ENCODE measurements around the gene EFCAB12. TPM values are rescaled to one million over a fixed set of nuclear protein-coding genes. Genes with fewer than 3 reads are reported as not detected.

The EFCAB12 gene
- total RNA-seq, 1 donor from 2014 or later = 0.14 TPM

GRCh38 chr3:129462361-129462968 lies 34.0 kb upstream of the EFCAB12 start:
- no peak overlapping the region for H3K9ac ChIP-seq (ENCODE audit: low read length)
- H2AFZ ChIP-seq (ENCODE audit: low read depth, low read length) = no peak overlapping the region
- no peak overlapping the region for H3K4me3 ChIP-seq (ENCODE audit: insufficient read depth, low read depth, low read length)
- no peak overlapping the region for H3K4me3 Mint-ChIP-seq (ENCODE audit: unreplicated experiment)
- H3K4me2 ChIP-seq (ENCODE audit: low read length) = no peak overlapping the region
- H3K9me3 ChIP-seq (ENCODE audit: insufficient read depth, low read depth, low read length) = no peaks in the 10 kb centered on the region
- TF ChIP-seq, protein P1, sequence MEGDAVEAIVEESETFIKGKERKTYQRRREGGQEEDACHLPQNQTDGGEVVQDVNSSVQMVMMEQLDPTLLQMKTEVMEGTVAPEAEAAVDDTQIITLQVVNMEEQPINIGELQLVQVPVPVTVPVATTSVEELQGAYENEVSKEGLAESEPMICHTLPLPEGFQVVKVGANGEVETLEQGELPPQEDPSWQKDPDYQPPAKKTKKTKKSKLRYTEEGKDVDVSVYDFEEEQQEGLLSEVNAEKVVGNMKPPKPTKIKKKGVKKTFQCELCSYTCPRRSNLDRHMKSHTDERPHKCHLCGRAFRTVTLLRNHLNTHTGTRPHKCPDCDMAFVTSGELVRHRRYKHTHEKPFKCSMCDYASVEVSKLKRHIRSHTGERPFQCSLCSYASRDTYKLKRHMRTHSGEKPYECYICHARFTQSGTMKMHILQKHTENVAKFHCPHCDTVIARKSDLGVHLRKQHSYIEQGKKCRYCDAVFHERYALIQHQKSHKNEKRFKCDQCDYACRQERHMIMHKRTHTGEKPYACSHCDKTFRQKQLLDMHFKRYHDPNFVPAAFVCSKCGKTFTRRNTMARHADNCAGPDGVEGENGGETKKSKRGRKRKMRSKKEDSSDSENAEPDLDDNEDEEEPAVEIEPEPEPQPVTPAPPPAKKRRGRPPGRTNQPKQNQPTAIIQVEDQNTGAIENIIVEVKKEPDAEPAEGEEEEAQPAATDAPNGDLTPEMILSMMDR (IDR thresholded peaks at IDR 0.05; ENCODE audit: insufficient read depth, low read depth, low read length) = no peak
- no peak for TF ChIP-seq EZH2 (IDR thresholded peaks at IDR 0.05; ENCODE audit: insufficient read depth, low read length)
- no peak overlapping the region for H3K27ac ChIP-seq (ENCODE audit: low read depth, low read length)
- H3K36me3 Mint-ChIP-seq (ENCODE audit: low read depth, unreplicated experiment) = peaks cover 11% of the 10 kb centered on the region
- H3K27ac Mint-ChIP-seq (ENCODE audit: unreplicated experiment) = no peak overlapping the region
- no peak for DNase-seq (ENCODE audit: low read depth)
- no peak for FAIRE-seq
- H3K79me2 ChIP-seq (ENCODE audit: insufficient read depth, low read length) = no peaks in the 10 kb centered on the region
- H3K4me1 Mint-ChIP-seq (ENCODE audit: low read depth, unreplicated experiment) = peaks cover 14% of the 10 kb centered on the region
- H3K9me3 Mint-ChIP-seq (ENCODE audit: unreplicated experiment) = no peaks in the 10 kb centered on the region
- no peaks in the 10 kb centered on the region for H3K27me3 ChIP-seq (ENCODE audit: insufficient read depth, low read length)
- H3K4me1 ChIP-seq (ENCODE audit: insufficient read depth, low read length) = peaks cover 3% of the 10 kb centered on the region
- H3K36me3 ChIP-seq (ENCODE audit: insufficient read depth, low read length) = peaks cover 3% of the 10 kb centered on the region
- H4K20me1 ChIP-seq (ENCODE audit: insufficient read depth, low read length) = no peaks in the 10 kb centered on the region
- no peaks in the 10 kb centered on the region for H3K27me3 Mint-ChIP-seq (ENCODE audit: low read depth, unreplicated experiment)

GRCh38 chr3:129461461-129462146 lies 33.2 kb upstream of the EFCAB12 start:
- DNase-seq (ENCODE audit: low read depth) (no peak), FAIRE-seq (no peak)
- Mint-ChIP-seq H3K4me1 (ENCODE audit: low read depth, unreplicated experiment) (peaks cover 14% of the 10 kb centered on the region), H3K27me3 (ENCODE audit: low read depth, unreplicated experiment) (no peaks in the 10 kb centered on the region), H3K36me3 (ENCODE audit: low read depth, unreplicated experiment) (peaks cover 9% of the 10 kb centered on the region), H3K9me3 (ENCODE audit: unreplicated experiment) (no peaks in the 10 kb centered on the region), H3K27ac (ENCODE audit: unreplicated experiment) (peak overlapping the region; percentile 44), H3K4me3 (ENCODE audit: unreplicated experiment) (no peak overlapping the region)
- Histone ChIP-seq H3K36me3 (ENCODE audit: insufficient read depth, low read length) (peaks cover 3% of the 10 kb centered on the region), H3K9me3 (ENCODE audit: insufficient read depth, low read depth, low read length) (no peaks in the 10 kb centered on the region), H3K27ac (ENCODE audit: low read depth, low read length) (peak overlapping the region; percentile 24), H2AFZ (ENCODE audit: low read depth, low read length) (no peak overlapping the region), H3K4me2 (ENCODE audit: low read length) (no peak overlapping the region), H3K9ac (ENCODE audit: low read length) (peak overlapping the region; percentile 0), H3K79me2 (ENCODE audit: insufficient read depth, low read length) (no peaks in the 10 kb centered on the region), H3K4me1 (ENCODE audit: insufficient read depth, low read length) (peaks cover 3% of the 10 kb centered on the region), H3K4me3 (ENCODE audit: insufficient read depth, low read depth, low read length) (no peak overlapping the region), H3K27me3 (ENCODE audit: insufficient read depth, low read length) (no peaks in the 10 kb centered on the region), H4K20me1 (ENCODE audit: insufficient read depth, low read length) (no peaks in the 10 kb centered on the region)
- TF ChIP-seq EZH2 (IDR thresholded peaks at IDR 0.05; ENCODE audit: insufficient read depth, low read length) = no peak
- TF ChIP-seq, protein P1 (IDR thresholded peaks at IDR 0.05; ENCODE audit: insufficient read depth, low read depth, low read length) = no peak

GRCh38 chr3:129461022-129461421 lies 32.6 kb upstream of the EFCAB12 start:
- DNase-seq (ENCODE audit: low read depth) = peak; percentile 50
- peak overlapping the region; percentile 24 for H3K27ac ChIP-seq (ENCODE audit: low read depth, low read length)
- Mint-ChIP-seq H3K4me3 (ENCODE audit: unreplicated experiment) (no peak overlapping the region), H3K9me3 (ENCODE audit: unreplicated experiment) (no peaks in the 10 kb centered on the region), H3K27me3 (ENCODE audit: low read depth, unreplicated experiment) (no peaks in the 10 kb centered on the region), H3K4me1 (ENCODE audit: low read depth, unreplicated experiment) (peaks cover 14% of the 10 kb centered on the region), H3K36me3 (ENCODE audit: low read depth, unreplicated experiment) (peaks cover 11% of the 10 kb centered on the region), H3K27ac (ENCODE audit: unreplicated experiment) (peak overlapping the region; percentile 1)
- H3K27me3 ChIP-seq (ENCODE audit: insufficient read depth, low read length) = no peaks in the 10 kb centered on the region
- H3K36me3 ChIP-seq (ENCODE audit: insufficient read depth, low read length) = peaks cover 5% of the 10 kb centered on the region
- no peak for FAIRE-seq
- no peak overlapping the region for H3K4me3 ChIP-seq (ENCODE audit: insufficient read depth, low read depth, low read length)
- H3K4me2 ChIP-seq (ENCODE audit: low read length) = no peak overlapping the region
- H3K79me2 ChIP-seq (ENCODE audit: insufficient read depth, low read length) = no peaks in the 10 kb centered on the region
- H4K20me1 ChIP-seq (ENCODE audit: insufficient read depth, low read length) = no peaks in the 10 kb centered on the region
- no peak overlapping the region for H2AFZ ChIP-seq (ENCODE audit: low read depth, low read length)
- peaks cover 3% of the 10 kb centered on the region for H3K4me1 ChIP-seq (ENCODE audit: insufficient read depth, low read length)
- no peak for TF ChIP-seq EZH2 (IDR thresholded peaks at IDR 0.05; ENCODE audit: insufficient read depth, low read length)
- TF ChIP-seq, protein P1 (IDR thresholded peaks at IDR 0.05; ENCODE audit: insufficient read depth, low read depth, low read length) = no peak
- H3K9me3 ChIP-seq (ENCODE audit: insufficient read depth, low read depth, low read length) = no peaks in the 10 kb centered on the region
- peak overlapping the region; percentile 0 for H3K9ac ChIP-seq (ENCODE audit: low read length)

Data from astrocyte (in vitro differentiated cells and primary cell).